TTC549 (cell line): ENCODE data around the gene NPTX1.

Experiments used
- FAIRE-seq: peaks from 2 replicates; lab custom pipeline; 2012; peaks lifted over from hg19 to GRCh38; lab: Jason Lieb, UNC

Gene NPTX1

GRCh38 chr17:80478487-80479245 is 2.3 kb upstream of the NPTX1 start:
- FAIRE-seq, result no peak

GRCh38 chr17:80477647-80478478 is 1.5 kb upstream of the NPTX1 start:
- no peak for FAIRE-seq

GRCh38 chr17:80476877-80477646 is 655 bp upstream of the NPTX1 start:
- no peak for FAIRE-seq

GRCh38 chr17:80474961-80475909 is 1.2 kb downstream of the NPTX1 start:
- no peak for FAIRE-seq

GRCh38 chr17:80474231-80474960 is 2.0 kb downstream of the NPTX1 start:
- FAIRE-seq, result no peak

GRCh38 chr17:80473701-80474100 is 2.7 kb downstream of the NPTX1 start:
- no peak for FAIRE-seq

- FAIRE-seq, result no peak
Observed at GRCh38 chr17:80472996-80473395, 3.4 kb downstream of the NPTX1 start.

GRCh38 chr17:80471922-80472321 is 4.5 kb downstream of the NPTX1 start:
- FAIRE-seq, result no peak

- no peak for FAIRE-seq
Observed at GRCh38 chr17:80470603-80471002, 5.8 kb downstream of the NPTX1 start.

GRCh38 chr17:80469667-80470066 is 6.7 kb downstream of the NPTX1 start:
- FAIRE-seq, result no peak

GRCh38 chr17:80468781-80469493 is 7.5 kb downstream of the NPTX1 start:
- FAIRE-seq, result no peak

GRCh38 chr17:80468242-80468641 is 8.2 kb downstream of the NPTX1 start:
- FAIRE-seq, result no peak

GRCh38 chr17:80466188-80466705 is 10.2 kb downstream of the NPTX1 start:
- no peak for FAIRE-seq

GRCh38 chr17:80465327-80465974 is 11.0 kb downstream of the NPTX1 start:
- FAIRE-seq, result no peak

- FAIRE-seq, result no peak
Observed at GRCh38 chr17:80464486-80464885, 11.9 kb downstream of the NPTX1 start.

- no peak for FAIRE-seq
Observed at GRCh38 chr17:80463784-80464400, 12.5 kb downstream of the NPTX1 start.

- no peak for FAIRE-seq
Observed at GRCh38 chr17:80461528-80462160, 14.8 kb downstream of the NPTX1 start.

- no peak for FAIRE-seq
Observed at GRCh38 chr17:80460429-80460834, 16.0 kb downstream of the NPTX1 start.

GRCh38 chr17:80459234-80459633 is 17.2 kb downstream of the NPTX1 start:
- FAIRE-seq, result no peak
